GM06990 (cell line): ENCODE measurements around the gene MYRF.

Experiments
- DNase-seq: peaks from one replicate; pipeline ENCODE4 v3.0.0-alpha.2; 2011; ENCODE audit not compliant: insufficient read length; ENCODE audit errors: extremely low read depth
- H3K27me3 ChIP-seq: replicated peaks from 2 replicates; pipeline ENCODE4 v1.6.0; 2011; ENCODE audit warnings: low read length; ENCODE audit not compliant: control insufficient read depth, insufficient read depth
- H3K36me3 ChIP-seq: 2 replicates; pipeline ENCODE4 v1.5.1; 2011; ENCODE audit warnings: low read length; ENCODE audit not compliant: control insufficient read depth, insufficient read depth
- H3K4me3 ChIP-seq: replicated peaks from 2 replicates; pipeline ENCODE4 v1.5.1; 2011; ENCODE audit warnings: low read depth, mild to moderate bottlenecking, control low read depth, low read length
- TF ChIP-seq, protein P1 (sequence below): IDR thresholded peaks from 2 replicates; pipeline ENCODE4 v1.5.1; 2011; ENCODE audit warnings: low read length, control low read depth, mild to moderate bottlenecking, inconsistent platforms; ENCODE audit not compliant: insufficient read depth, poor library complexity, severe bottlenecking

MYRF gene

DNA sequence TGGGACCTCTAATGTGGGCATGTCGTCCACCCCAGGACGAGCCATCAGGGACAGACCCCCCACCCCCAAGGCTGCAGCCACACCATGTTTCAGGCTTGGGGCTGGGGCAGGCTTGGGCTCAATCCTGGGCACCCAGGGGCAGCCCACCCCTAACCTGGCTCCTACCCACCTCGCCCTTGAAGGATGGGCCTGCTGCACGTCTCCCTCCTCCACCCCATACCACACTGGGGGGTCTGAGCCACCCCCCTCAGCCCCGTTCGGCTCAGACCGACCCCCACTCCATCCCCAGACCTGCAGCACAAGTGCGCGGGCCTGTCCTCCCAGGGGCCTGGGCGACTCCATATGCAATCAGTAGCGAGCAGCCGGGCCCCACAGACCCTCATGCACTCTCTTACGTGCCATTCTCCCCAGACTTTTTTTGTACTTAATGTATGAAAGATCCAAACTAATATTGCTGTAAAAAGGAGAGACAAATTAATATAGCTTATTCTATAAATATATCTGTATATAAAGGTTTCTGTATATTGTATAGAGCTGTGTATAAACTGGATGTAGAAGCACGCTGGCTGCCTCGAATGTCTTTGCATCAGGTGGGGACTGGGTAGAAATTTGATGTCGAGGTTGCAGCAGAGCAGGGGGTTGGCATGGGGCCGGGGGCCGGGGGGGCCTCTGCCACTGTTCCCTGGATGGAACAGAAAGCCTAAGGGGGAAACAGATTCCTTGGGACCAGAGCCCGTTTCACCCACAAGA lies 5.8 kb upstream of the MYRF start:
- Histone ChIP-seq H3K36me3 (no peaks in the 10 kb centered on the region), H3K4me3 (no peak overlapping the region), H3K27me3 (no peaks in the 10 kb centered on the region)
- DNase-seq = no peak
- TF ChIP-seq, protein P1, sequence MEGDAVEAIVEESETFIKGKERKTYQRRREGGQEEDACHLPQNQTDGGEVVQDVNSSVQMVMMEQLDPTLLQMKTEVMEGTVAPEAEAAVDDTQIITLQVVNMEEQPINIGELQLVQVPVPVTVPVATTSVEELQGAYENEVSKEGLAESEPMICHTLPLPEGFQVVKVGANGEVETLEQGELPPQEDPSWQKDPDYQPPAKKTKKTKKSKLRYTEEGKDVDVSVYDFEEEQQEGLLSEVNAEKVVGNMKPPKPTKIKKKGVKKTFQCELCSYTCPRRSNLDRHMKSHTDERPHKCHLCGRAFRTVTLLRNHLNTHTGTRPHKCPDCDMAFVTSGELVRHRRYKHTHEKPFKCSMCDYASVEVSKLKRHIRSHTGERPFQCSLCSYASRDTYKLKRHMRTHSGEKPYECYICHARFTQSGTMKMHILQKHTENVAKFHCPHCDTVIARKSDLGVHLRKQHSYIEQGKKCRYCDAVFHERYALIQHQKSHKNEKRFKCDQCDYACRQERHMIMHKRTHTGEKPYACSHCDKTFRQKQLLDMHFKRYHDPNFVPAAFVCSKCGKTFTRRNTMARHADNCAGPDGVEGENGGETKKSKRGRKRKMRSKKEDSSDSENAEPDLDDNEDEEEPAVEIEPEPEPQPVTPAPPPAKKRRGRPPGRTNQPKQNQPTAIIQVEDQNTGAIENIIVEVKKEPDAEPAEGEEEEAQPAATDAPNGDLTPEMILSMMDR = no peak

DNA sequence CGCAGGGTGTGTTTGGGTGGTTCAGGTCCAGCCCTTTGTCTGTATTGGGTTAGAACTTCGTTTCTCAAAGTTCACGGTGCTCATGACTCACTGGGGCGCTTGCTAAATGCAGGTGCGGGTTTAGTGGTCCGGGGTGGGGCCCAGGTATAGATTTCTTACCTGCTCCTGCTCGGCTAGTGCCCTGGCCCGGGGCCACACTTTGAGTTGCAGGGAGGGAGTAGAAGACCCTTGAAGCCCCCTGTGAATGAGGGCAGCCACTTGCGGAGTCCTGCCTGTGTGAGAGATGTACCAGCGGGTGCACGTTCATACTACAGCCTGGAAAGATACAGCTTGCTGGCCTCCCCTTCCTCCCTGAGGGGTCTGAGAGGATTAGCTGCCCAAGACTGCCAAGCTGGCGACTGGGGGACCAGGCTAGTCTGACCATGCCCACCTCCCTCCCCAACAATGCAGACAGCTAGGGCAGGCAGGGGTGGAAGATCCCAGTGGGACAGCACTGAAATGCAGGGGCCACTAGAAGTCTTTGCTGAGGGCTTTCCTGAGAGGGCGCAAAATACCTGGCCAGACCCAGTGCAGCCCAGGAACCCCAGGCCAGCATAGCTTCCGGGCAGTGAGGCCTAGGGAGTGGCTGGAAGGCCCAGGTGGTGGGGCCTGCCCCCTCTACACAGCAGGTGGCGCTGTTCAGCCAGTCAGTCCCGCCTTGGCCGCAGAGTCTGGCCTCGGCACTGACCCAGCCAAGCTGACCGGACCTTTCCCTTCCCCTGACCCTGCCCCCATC lies 5.1 kb upstream of the MYRF start:
- Histone ChIP-seq H3K4me3 (no peak overlapping the region), H3K27me3 (peaks cover 2% of the 10 kb centered on the region), H3K36me3 (no peaks in the 10 kb centered on the region)
- TF ChIP-seq, protein P1 = peak; percentile 96
- peak; percentile 57 for DNase-seq

DNA sequence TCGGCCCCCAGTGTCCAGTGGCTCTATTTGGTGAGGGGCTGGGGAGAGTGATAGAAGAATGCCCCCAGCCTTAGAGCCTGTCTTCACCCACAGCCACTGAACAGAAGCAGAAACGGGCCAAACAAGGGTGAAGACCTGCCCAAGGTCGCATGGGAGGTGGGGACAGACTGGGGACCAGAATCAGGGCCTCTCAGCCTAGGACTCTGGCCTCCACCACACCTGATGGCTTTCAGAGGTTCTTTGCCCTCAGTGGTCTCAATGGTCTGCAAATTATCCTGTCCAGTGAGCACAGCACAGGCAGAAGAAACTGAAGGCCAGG lies 4.5 kb upstream of the MYRF start:
- TF ChIP-seq, protein P1 = no peak
- Histone ChIP-seq H3K36me3 (no peaks in the 10 kb centered on the region), H3K27me3 (peaks cover 2% of the 10 kb centered on the region), H3K4me3 (no peak overlapping the region)
- DNase-seq = no peak

DNA sequence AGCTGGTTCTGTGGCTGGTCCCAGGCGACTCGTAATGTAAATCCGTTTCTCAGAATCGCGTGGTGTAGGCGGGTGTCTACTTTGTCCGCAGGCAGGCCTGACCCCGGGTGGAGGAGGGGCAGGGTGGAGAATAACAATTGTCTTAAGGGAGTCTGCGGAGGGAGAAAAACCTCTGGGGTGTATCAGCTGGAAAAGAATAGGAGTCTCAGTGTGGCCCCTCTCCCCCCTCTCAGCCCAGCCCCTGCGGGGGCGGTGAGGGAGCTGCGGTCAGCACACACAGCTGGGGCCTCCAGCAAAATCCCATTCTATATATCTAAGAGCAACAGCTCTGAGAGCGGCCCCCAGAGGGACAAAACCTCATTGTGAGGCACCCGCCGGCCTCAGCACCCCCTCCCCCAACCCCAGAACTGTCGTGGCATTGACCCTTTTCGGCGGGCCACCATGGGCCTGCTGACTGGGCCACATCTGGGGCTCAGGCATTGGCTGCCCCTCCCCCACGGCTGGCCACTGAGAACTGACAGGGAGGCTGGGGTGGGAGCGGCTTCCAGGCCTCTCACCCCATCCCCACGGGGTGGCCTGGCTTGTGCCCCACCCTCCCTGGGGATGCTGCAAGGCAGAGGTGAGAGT lies 2.7 kb upstream of the MYRF start:
- peaks cover 2% of the 10 kb centered on the region for H3K27me3 ChIP-seq
- TF ChIP-seq, protein P1 = no peak
- no peak for DNase-seq
- no peaks in the 10 kb centered on the region for H3K36me3 ChIP-seq
- no peak overlapping the region for H3K4me3 ChIP-seq

DNA sequence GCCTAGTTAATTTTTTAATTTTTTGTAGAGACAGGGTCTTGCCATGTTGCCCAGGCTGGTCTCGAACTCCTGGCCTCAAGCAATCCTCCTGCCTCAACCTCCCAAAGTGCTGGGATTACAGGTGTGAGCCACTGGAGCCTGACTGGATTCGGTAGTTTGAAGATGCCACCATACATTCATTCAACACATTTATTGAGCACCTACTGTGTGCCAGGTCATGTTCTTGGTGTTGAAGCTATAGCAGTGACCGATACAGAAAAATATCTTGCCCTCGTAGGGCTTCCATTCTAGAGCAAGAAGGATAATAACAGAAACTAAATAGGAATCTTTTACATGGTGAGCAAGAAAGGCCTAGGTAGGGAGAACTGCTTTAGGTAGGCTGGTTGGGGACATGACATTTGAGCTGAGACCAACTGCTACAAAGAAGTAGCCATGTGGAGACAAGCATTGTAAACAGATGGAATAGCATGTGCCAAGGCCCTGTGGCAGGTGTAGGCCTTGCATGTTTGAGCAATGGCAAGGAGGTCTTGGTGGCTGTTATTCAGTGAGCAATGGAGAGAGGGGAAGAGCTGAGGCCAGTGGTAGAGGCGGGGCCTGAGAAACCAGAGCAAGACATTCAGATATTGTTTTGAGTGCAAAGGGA lies 1.7 kb upstream of the MYRF start:
- no peak for DNase-seq
- H3K27me3 ChIP-seq = peaks cover 2% of the 10 kb centered on the region
- no peaks in the 10 kb centered on the region for H3K36me3 ChIP-seq
- TF ChIP-seq, protein P1 = no peak
- H3K4me3 ChIP-seq = no peak overlapping the region
